Prostate gland (tissue), 2 donors: ENCODE measurements around the gene PIMREG.

Experiments
- POLR2A ChIP-seq: fragments of 450-650 bp; IDR thresholded peaks from one replicate; pipeline ENCODE4 v1.6.1; 2016; ENCODE audit warnings: antibody characterized with exemption, mild to moderate bottlenecking
- TF ChIP-seq, protein P1 (sequence below), 4 experiments: fragments of 200-600 bp in 2 of 4; fragments of 450-650 bp in 2 of 4; sonication (generic) in 2 of 4; IDR thresholded peaks; 1 replicate in 3 of 4; 2 replicates in 1 of 4; pipeline ENCODE4 v1.5.1; 2016 to 2019; ENCODE audit warnings: antibody characterized with exemption in 4 of 4, mild to moderate bottlenecking in 2 of 4, moderate library complexity in 2 of 4

DNA sequence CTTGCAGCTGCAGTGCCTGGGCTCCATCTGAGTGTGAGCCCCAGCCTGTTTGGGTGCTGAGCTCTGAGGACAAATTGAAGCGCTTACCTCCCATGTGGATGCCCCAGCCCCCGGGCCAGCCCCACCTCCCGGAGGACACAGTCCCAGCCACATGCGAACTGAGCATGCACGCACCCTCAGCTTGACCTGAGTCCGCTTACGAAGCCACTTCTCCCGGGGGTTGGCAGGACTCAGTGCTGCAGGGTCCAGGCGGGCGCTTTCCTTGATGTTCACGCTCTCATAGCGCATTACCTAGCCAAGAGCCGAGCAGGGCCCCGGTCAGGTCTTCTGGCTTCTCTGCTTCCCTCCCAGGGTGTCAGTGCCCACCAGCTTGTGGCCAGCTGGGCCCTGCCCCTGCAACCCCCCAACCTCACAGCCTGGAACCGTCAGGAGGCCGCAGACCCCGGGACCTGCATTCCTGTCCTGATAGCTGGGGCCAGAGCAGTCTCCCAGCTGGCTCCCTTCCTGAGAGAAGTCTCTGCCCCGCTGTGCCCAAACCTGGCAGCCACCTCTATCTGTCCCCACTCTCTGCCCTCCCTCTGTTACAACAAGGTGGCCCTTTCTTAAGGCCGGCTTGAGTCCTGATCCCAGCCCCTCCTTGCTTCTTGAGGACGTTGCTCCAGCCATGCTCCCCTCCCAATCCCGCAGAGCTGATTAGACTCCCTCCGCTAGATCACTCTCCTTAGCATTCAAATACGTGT is 24.0 kb downstream of the PIMREG start:
- TF ChIP-seq, protein P1, sequence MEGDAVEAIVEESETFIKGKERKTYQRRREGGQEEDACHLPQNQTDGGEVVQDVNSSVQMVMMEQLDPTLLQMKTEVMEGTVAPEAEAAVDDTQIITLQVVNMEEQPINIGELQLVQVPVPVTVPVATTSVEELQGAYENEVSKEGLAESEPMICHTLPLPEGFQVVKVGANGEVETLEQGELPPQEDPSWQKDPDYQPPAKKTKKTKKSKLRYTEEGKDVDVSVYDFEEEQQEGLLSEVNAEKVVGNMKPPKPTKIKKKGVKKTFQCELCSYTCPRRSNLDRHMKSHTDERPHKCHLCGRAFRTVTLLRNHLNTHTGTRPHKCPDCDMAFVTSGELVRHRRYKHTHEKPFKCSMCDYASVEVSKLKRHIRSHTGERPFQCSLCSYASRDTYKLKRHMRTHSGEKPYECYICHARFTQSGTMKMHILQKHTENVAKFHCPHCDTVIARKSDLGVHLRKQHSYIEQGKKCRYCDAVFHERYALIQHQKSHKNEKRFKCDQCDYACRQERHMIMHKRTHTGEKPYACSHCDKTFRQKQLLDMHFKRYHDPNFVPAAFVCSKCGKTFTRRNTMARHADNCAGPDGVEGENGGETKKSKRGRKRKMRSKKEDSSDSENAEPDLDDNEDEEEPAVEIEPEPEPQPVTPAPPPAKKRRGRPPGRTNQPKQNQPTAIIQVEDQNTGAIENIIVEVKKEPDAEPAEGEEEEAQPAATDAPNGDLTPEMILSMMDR (IDR thresholded peaks at IDR 0.05): no peak
- TF ChIP-seq POLR2A: no peak
